HG03432 (cell line): ENCODE data around the gene HLA-E.
"Not testable (repeated sequence)": the region's sequence is repeated elsewhere in the genome, so short reads cannot be mapped to it uniquely, and the experiment has no call there.

Experiments
- ATAC-seq: cut with Tn5 transposase; IDR thresholded peaks from one replicate; pipeline ENCODE4 v1.9.1; 2021; ENCODE audit warnings: mild to moderate bottlenecking, moderate library complexity; ENCODE audit not compliant: unreplicated experiment

The HLA-E gene

DNA sequence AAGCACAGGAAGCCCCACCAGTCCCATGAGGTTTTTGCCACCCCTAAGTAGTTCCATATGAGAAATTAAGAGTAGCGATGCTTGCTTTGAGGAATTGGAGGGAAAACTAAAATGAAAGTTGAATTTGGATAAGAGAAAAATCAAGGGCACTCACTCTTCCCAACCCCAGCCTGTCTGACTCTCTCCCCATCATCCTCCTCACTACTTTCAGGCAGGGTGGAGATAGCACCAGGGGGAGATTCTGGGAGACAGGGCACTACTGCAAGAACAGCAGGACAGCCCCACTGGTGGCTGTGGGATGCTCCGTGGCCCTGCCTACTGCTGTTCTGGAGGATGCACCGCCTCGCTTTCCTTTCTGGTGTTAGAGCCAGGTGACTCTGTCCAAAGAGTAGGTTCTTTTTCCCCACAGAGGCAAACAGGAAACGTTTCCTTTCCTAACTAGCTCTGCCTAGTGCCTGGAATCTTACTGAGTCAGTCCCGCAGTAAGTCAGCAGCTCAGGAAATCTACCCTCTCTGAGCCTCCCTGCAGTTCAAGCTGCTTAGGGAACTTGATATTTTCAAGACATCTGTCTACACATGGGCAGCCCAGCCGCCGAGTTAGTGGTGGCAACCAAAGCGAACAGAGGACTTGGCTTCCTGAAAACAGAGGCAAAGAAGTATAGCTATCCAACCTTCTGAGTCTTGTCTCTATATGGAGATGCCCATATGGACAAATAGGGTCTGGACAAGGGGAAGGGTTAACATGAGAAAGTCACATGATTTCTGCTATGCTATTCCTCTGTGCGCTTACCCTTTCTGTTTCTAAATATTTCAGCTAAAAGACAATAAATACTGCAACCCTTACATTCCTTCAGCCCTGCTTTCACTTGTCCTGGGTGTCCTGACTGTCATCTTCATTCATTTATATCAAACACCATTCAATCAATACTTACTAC is 11.4 kb downstream of the HLA-E start:
- ATAC-seq, result no peak

DNA sequence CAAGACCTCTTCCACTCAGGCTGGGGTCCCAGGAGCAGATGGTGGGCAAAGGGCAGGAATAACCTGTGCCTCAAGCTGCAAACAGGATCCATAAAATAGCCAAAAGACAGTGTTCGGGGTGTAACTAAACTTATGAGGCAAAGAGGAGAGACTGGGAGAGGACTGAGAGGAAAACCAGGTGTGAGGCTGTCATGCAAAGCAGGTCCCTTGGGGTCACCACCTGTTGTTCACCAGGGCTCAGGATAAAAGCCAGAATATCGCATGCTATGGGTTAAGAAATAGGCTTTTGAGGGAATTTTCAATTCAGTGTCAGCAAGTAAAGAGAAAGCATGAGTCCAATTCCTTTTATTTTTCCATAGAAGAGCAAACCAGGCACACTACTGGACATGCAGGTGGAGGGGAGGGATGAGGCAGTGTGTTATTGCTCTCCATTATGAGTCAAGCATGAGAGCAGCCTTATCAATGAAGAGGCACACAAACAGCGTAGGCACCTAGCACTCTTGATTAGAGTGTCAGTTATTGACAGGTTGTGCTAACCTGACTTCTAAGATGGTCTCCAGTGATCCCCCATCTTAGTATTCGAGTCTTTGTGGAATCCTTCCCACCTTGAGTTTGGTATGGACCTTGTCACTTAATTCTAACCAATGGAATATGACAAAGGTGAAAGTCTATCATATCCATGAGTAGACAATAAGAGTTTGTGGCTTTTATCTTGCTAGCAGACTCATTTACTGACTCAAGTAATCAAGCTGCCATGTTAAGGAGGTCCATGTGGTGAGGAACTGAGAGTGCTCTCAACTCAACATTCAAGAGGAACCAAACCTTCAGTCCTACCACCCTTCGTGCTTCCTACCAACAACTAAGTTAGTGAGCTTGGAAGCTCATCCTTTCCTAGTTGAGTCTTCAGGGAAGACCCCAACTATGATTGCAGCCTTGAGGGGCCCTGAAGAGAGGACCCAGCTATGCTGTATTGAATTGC is 18.8 kb downstream of the HLA-E start:
- no peak for ATAC-seq

DNA sequence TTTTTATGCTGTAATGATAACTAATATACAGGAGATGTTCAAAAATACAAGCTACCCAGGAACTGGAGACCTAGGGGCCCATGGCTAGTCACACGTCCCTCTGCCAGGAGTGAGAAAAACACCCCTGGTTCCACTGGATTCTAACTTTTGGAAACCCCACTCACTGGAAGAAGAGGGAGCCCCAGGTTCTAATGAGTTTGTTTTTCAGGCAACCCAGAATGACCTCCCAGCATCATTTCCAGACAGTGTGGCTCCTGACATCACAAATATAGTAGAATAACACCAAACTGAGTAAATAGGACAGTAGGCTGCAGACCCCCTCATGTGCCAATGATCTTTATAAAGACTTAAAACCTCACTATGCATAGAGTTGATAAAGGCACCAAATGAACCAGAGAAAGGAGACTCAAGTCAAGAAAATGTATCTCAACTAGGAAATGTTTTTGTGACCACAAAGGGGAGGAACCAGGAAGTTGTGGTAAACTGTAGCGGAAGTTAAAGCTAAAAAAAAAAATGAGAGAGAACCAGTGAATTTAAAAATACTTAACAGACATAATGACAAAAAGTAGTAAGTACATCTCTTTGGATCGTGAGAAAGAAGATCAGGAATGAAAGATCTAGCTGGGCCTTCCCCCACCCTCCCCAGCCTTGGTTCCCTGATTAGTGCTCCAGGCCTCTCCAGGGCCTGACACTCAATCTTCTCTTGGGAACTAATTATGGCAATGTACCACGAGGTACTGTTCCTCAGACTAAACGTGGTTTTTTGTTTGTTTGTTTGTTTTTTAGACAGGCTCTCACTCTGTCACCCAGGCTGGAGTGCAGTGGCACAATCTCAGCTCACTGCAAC is 19.8 kb downstream of the HLA-E start:
- peak; percentile 54 for ATAC-seq

DNA sequence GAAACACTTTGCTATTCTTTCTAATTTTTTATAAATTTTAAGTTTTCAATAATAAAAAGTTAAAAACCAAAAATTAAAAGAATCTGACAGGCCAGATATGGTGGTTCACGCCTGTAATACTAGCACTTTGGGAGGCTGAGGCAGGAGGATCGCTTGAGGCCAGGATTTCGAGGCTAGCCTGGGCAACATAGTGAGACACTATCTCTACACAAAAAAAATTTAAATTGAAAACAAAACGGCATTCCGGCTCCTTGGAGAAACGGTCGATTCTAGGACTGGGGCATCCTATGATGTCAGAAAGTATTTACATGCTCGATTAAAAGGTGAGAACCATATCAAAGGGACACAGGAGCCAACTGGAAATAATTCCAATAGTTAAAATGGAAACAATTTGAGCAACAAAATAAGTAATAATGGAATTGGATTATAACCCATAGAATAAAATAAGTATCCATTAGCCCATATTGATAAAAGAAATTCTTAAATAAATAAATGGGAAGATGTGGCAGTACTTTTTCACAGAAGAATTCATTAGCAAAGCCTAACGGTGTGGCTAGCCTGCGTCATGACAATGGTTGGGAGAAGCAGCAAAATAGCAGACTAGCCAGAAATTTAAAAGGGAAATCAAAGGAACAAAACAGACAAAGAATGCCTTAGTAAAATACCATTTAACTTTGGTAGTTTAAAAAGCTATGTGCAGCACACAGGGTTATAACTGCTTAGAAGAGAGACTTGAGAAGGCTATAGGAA is 21.3 kb downstream of the HLA-E start:
- no peak for ATAC-seq

DNA sequence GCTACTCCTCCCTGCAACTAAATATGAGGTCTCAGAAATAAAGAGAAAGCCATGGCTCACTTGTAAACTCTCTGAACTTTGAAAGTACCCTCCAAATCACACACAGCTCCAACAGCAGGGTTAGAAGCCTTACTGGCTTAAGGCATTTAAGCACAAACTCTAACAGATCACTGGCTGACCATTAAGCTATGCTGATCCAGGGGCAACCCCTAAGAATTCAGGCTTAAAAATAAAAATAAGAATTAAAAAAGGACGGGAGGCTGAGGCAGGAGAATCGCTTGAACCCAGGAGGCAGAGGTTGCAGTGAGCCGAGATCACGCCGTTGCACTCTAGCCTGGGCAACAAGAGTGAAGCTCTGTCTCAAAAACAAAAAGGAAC is 21.8 kb downstream of the HLA-E start:
- ATAC-seq, result no peak

DNA sequence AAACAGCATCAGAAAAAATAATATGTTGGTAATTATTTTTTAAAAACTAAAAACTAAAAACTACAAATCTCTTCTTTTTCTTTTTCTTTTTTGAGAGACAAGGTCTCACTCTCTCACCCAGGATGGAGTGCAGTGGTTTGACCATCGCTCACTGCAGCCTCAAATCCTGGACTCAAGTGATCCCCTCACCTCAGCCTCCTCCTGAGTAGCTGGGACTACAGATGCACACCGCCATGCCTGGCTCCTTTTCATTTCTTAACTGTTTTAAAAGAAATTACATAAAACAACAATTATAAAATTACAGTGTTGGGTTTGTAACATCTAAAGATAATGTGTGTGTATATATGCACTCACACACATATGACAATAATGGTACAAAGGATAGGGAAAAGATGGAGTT is 24.1 kb downstream of the HLA-E start:
- no peak for ATAC-seq

DNA sequence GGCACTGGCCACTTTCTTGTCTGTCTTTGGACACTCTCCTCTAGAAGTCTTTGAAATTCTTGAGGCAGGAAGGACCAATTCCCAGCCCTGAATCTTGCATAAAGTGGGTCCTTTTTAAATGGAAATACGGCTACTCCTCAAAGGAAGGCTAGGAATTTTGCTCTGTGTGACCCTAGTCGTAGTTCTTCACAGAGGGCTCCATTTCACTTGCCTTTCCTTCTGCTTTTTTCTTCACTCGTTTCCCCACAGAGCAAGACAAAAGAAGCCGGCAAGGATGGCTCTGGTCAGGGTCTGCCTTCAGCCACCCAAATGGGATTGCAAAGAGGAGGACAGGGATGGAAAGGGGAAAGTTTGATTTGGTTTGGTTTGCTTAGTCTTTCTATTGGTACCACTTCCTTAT is 25.8 kb downstream of the HLA-E start:
- ATAC-seq, result no peak

DNA sequence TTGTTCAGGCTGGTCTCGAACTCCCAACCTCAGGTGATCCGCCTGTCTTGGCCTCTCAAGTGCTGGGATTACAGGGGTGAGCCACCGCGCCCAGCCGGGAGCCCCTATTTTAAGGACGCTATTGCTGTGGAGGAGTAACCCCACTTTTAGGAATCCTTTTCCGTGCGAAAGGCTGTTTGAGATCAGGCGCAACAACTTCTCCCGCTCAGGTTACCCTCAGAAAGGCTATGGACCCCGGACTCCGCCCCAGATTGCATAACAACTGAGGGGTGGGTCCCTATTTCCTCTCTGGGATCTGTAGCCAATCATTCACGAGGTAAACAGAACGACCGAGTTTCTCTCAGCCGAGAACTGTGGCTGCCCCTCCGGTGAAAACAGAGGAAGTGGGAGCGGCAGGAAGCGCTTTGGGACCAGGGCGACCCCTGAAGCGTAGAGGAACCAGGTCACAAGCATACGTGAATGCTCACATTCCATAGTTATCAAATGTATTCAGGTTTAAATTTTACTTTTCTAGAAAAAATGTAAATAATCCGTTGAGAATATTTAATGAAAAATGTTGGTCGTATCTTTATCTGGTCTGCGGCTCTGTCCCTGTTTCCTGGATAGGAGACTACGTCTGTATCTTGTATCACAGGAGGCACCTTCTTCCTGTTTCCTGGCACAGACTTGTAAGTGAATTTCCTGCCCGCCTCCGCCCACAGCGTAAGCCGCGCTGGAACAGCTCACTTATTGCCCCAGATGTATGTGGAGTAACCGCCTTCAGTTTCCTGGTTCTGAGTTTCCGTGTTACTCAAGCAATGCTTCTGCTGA is 26.8 kb downstream of the HLA-E start:
- peak; percentile 75 for ATAC-seq

DNA sequence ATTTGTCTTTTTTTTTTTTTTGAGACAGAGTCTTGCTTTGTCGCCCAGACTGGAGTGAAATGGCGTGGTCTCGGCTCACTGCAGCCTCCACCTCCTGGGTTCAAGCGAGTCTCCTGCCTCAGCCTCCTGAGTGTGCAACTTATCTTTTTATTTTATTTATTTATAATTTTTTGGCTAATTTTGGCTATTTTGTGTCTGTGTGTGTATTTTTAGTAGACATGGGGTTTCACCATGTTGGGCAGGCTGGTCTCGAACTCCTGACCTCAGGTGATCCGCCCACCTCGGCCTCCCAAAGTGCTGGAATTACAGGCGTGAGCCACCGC is 27.4 kb downstream of the HLA-E start:
- ATAC-seq, result not testable (repeated sequence)

DNA sequence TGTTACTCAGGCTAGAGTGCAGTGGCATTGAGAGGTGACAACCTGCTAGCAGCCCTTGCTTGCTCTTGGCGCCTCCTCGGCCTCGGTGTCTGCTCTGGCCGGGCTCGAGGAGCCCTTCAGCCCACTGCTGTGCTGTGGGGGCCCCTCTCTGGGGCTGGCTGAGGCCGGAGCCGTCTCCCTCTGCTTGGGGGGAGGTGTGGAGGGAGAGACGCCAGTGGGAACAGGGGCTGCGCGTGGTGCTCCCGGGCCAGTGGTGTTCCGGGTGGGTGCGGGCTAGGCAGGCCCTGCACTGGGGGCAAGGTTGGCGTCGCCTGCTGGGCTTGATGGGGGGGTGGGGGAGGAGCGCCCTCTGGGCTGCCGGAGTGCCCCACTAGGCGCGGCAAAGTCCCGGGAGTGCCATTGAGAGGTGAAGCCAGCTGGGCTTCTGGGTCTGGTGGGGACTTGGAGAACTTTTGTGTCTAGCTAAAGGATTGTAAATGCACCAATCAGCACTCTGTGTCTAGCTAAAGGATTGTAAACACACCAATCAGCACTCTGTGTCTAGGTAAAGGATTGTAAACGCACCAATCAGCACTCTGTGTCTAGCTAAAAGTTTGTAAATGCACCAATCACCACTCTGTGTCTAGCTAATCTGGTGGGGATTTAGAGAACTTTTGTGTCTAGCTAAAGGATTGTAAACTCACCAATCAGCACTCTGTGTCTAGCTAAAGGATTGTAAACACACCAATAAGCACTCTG is 28.6 kb downstream of the HLA-E start:
- not testable (repeated sequence) for ATAC-seq

DNA sequence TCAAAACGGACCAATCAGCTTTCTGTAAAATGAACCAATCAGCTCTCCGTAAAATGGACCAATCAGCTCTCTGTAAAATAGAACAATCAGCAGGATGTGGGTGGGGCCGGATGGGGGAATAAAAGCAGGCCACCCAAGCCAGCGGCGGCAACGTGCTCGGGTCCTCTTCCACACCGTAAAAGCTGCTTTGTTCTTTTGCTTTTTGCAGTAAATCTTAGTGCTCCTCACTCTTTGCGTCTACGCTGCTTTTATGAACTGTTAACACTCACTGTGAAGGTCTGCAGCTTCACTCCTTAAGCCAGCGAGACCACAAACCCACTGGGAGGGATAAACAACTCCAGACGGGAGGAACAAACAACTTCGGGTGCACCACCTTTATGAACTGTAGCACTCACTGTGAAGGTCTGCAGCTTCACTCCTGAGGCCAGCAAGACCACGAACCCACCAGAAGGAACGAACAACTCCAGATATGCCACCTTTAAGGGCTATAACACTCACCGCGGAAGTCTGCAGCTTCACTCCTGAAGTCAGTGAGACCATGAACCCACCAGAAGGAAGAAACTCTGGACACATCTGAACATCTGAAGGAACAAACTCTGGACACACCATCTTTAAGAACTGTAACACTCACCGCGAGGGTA is 29.3 kb downstream of the HLA-E start:
- ATAC-seq, result not testable (repeated sequence)

DNA sequence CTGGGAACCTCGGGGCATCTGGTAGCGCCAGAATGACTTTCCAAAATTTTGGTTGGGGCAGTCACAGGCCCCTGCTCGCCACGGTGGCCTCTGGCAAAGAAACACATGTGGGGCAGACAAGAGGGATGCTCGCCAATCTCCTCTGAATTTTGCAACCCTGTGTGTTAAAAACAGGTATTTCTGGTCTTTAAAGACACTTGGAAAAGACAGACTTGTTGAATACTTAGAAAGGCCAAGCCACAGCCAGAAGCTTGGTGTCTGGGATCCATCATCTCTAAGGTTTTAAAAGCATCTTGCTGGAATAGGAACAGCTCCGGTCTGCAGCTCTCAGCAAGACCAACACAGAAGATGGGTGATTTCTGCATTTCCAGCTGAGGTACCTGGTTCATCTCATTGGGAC is 31.2 kb downstream of the HLA-E start:
- no peak for ATAC-seq

DNA sequence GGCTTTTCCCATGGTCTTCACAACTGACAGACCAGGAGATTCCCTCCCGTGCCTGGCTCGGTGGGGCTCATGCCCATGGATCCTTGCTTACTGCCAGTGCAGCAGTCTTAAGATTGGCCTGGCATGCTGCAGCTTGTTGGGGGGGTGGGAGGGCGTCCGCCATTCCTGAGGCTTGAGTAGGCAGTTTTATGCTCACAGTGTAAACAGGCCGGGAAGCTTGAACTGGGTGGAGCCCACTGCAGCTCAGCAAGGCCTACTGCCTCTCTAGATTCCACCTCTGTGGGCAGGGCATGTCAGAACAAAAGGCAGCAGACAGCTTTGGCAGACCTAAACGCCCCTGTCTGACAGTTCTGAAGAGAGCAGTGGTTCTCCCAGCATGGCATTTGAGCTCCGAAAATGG is 31.8 kb downstream of the HLA-E start:
- not testable (repeated sequence) for ATAC-seq

DNA sequence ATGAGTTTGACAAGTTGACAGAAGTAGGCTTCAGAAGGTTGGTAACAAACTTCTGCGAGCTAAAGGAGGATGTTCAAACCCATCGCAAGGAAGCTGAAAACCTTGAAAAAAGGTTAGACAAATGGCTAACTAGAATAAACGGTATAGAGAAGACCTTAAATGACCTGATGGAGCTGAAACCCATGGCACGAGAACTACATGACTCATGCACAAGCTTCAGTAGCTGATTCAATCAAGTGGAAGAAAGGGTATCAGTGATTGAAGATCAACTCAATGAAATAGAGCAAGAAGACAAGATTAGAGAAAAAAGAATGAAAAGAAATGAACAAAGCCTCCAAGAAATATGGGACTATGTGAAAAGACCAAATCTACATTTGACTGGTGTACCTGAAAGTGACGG is 32.6 kb downstream of the HLA-E start:
- ATAC-seq, result not testable (repeated sequence)

DNA sequence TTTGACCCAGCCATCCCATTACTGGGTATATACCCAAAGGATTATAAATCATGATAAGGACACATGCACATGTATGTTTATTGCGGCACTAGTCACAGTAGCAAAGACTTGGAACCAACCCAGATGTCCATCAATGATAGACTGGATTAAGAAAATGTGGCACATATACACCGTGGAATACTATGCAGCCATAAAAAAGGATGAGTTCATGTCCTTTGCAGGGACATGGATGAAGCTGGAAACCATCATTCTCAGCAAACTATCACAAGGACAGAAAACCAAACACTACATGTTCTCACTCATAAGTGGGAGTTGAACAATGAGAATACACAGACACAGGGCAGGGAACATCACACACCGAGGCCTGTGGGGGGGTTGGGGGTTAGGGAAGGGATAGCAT is 37.1 kb downstream of the HLA-E start:
- ATAC-seq, result not testable (repeated sequence)

DNA sequence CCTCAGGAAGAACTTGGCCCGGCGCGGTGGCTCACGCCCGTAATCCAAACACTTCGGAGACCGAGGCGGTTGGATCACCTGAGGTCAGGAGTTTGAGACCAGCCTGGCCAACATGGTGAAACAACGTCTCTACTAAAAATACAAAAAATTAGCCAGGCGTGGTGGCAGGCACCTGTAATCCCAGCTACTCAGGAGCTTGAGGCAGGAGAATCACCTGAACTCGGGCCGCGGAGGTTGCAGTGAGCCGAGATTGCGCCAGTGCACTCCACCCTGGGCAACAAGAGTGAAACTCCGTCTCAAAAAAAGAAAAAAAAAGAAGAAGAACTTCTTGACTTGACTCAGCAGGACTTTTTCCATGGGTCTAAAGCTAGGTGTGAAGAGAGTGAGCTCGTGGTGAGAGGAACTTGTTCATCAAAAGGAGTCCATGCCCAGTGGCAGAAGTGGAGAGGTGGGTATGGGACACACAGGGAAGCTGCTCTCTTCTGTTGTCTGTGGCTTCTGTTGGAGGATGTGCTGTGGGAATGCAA is 40.1 kb downstream of the HLA-E start:
- peak; percentile 32 for ATAC-seq

DNA sequence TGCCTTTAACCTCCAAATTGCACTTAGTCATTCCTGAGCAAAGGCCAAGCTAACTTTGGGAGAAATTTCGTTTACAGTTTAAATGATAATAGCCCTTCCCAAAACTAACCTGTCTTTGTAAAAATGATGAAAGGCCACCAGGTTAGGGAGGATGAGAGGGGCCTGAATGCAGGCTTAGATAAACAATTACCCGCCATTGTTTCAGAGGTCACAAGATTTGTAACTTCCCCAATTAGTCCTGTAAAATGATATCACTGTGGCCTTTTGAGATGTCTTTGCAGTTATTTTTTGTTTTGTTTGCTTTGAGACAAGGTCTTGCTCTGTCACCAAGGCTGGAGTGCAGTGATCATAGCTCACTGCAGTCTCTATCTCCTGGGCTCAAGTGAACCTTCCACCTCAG is 40.7 kb downstream of the HLA-E start:
- ATAC-seq, result no peak
